Neural progenitor cell (in vitro differentiated cells): ENCODE measurements around the gene NUP93.

Source experiments
- CTCF ChIP-seq: fragments of 200-600 bp; sonication (generic); IDR thresholded peaks from 2 replicates; pipeline ENCODE4 v1.5.1; 2017; ENCODE audit warnings: antibody characterized with exemption, mild to moderate bottlenecking
- EZH2 ChIP-seq: fragments of 200-600 bp; sonication (generic); IDR thresholded peaks from 2 replicates; pipeline ENCODE4 v1.6.1; 2017; ENCODE audit warnings: antibody characterized with exemption, mild to moderate bottlenecking, moderate library complexity

GRCh38 chr16:56871172-56871593, 141.3 kb downstream of the NUP93 start:
- no peak for TF ChIP-seq CTCF
- TF ChIP-seq EZH2 = no peak
